Embryonic facial prominence (tissue), 1 donor: ENCODE measurements around the gene HLF.

Experiments
- DNase-seq: peaks from one replicate; pipeline ENCODE4 v3.0.0-alpha.2; 2016; ENCODE audit errors: extremely low spot score

HLF gene

GRCh38 chr17:55274355-55275255 is 9.8 kb downstream of the HLF start:
- DNase-seq = no peak

- no peak for DNase-seq
Measured at GRCh38 chr17:55275894-55276804, 11.4 kb downstream of the HLF start.

GRCh38 chr17:55278173-55278961 is 13.6 kb downstream of the HLF start:
- no peak for DNase-seq

- DNase-seq = no peak
Measured at GRCh38 chr17:55279203-55279602, 14.4 kb downstream of the HLF start.

GRCh38 chr17:55279788-55280187 is 15.0 kb downstream of the HLF start:
- DNase-seq = no peak

GRCh38 chr17:55280212-55280611 is 15.5 kb downstream of the HLF start:
- DNase-seq = no peak

GRCh38 chr17:55281649-55282378 is 17.1 kb downstream of the HLF start:
- no peak for DNase-seq

GRCh38 chr17:55282379-55282702 is 17.6 kb downstream of the HLF start:
- no peak for DNase-seq

GRCh38 chr17:55282741-55283140 is 18.0 kb downstream of the HLF start:
- DNase-seq = no peak

- no peak for DNase-seq
Measured at GRCh38 chr17:55283256-55283965, 18.7 kb downstream of the HLF start.

- DNase-seq = no peak
Measured at GRCh38 chr17:55284001-55284884, 19.5 kb downstream of the HLF start.

GRCh38 chr17:55284944-55285339 is 20.2 kb downstream of the HLF start:
- DNase-seq = no peak

GRCh38 chr17:55285340-55286301 is 20.9 kb downstream of the HLF start:
- peak; percentile 49 for DNase-seq

- no peak for DNase-seq
Measured at GRCh38 chr17:55286681-55287589, 22.2 kb downstream of the HLF start.

GRCh38 chr17:55288356-55289105 is 23.8 kb downstream of the HLF start:
- DNase-seq = no peak

- DNase-seq = no peak
Measured at GRCh38 chr17:55289106-55289446, 24.3 kb downstream of the HLF start.

- DNase-seq = no peak
Measured at GRCh38 chr17:55289978-55290377, 25.2 kb downstream of the HLF start.
